HEK293 (cell line): ENCODE results near the gene CORO2B.

ENCODE experiments used
- CTCF ChIA-PET: fragments of 350-600 bp; formaldehyde crosslinking; extraction: SDS; loops from one replicate; lab custom pipeline; 2021; ENCODE audit warnings: antibody characterized with exemption; lab: Yijun Ruan, JAX
- POLR2A ChIA-PET: fragments of 300-600 bp; formaldehyde crosslinking; extraction: SDS; loops from one replicate; lab custom pipeline; 2020; ENCODE audit warnings: antibody characterized with exemption, inconsistent platforms; lab: Yijun Ruan, JAX
- H3K27ac ChIP-seq: fragments of 200-500 bp; sonication (Bioruptor generic); 2 replicates; pipeline ENCODE4 v1.5.1; 2014; ENCODE audit warnings: low read depth, low read length, control low read depth, inconsistent platforms; ENCODE audit errors: extremely low read depth
- H3K36me3 ChIP-seq, 2 experiments: fragments of 200-500 bp in 1 of 2; sonication (Bioruptor generic) in 1 of 2; 1 replicate in 1 of 2; 2 replicates in 1 of 2; pipeline ENCODE4 v1.5.1; 2014 to 2017; ENCODE audit warnings: inconsistent platforms in 2 of 2, low read length in 2 of 2; ENCODE audit not compliant: control insufficient read depth in 2 of 2, insufficient read depth in 1 of 2
- H3K4me1 ChIP-seq: fragments of 200-500 bp; sonication (Bioruptor generic); 2 replicates; pipeline ENCODE4 v1.5.1; 2014; ENCODE audit warnings: mild to moderate bottlenecking, low read length, inconsistent platforms; ENCODE audit not compliant: control insufficient read depth, insufficient read depth
- H3K4me3 ChIP-seq: 2 replicates; pipeline ENCODE4 v1.5.1; 2011; ENCODE audit warnings: low read depth, mild to moderate bottlenecking, control low read depth, low read length, moderate library complexity
- H3K9me3 ChIP-seq: fragments of 200-500 bp; sonication (Bioruptor generic); 2 replicates; pipeline ENCODE4 v1.5.1; 2014; ENCODE audit warnings: low read depth, low read length, inconsistent platforms; ENCODE audit not compliant: control insufficient read depth, insufficient read depth
- EGR2 ChIP-seq: fragments of 450-650 bp; formaldehyde crosslinking; IDR thresholded peaks from 2 replicates; pipeline ENCODE4 v1.5.1; 2016; ENCODE audit warnings: low read depth, missing biosample characterization, missing genetic modification characterization
- HIC1 ChIP-seq: fragments of 450-650 bp; formaldehyde crosslinking; IDR thresholded peaks from 2 replicates; pipeline ENCODE4 v1.5.1; 2016; ENCODE audit warnings: missing biosample characterization, missing genetic modification characterization
- KLF1 ChIP-seq: fragments of 450-650 bp; formaldehyde crosslinking; IDR thresholded peaks from 2 replicates; pipeline ENCODE4 v1.5.1; 2016; ENCODE audit warnings: missing biosample characterization, missing genetic modification characterization
- PRDM10 ChIP-seq: fragments of 450-650 bp; formaldehyde crosslinking; IDR thresholded peaks from 2 replicates; pipeline ENCODE4 v1.5.1; 2016; ENCODE audit warnings: missing biosample characterization, missing genetic modification characterization
- ZNF10 ChIP-seq: fragments of 450-650 bp; formaldehyde crosslinking; IDR thresholded peaks from 2 replicates; pipeline ENCODE4 v1.5.1; 2017; ENCODE audit warnings: missing biosample characterization, missing genetic modification characterization
- ZNF146 ChIP-seq: fragments of 450-650 bp; formaldehyde crosslinking; IDR thresholded peaks from 2 replicates; pipeline ENCODE4 v1.5.1; 2016; ENCODE audit warnings: missing biosample characterization, missing genetic modification characterization
- ZNF202 ChIP-seq: fragments of 450-650 bp; formaldehyde crosslinking; IDR thresholded peaks from 2 replicates; pipeline ENCODE4 v1.5.1; 2016; ENCODE audit warnings: missing biosample characterization, missing genetic modification characterization, borderline replicate concordance
- ZNF221 ChIP-seq: fragments of 450-650 bp; formaldehyde crosslinking; IDR thresholded peaks from 2 replicates; pipeline ENCODE4 v1.5.1; 2017; ENCODE audit warnings: missing biosample characterization, missing genetic modification characterization, borderline replicate concordance
- ZNF239 ChIP-seq: fragments of 450-650 bp; formaldehyde crosslinking; IDR thresholded peaks from 2 replicates; pipeline ENCODE4 v1.5.1; 2016; ENCODE audit warnings: missing biosample characterization, missing genetic modification characterization
- ZNF274 ChIP-seq, 2 experiments: fragments of 200-500 bp in 1 of 2; fragments of 450-650 bp in 1 of 2; sonication (Bioruptor generic) in 1 of 2; formaldehyde crosslinking in 1 of 2; IDR thresholded peaks; 2 replicates each; pipeline versions ENCODE4 v1.5.1 to v1.6.1; 2014 to 2016; ENCODE audit warnings: borderline replicate concordance in 1 of 2, inconsistent platforms in 1 of 2, low read length in 1 of 2, missing biosample characterization in 1 of 2, missing genetic modification characterization in 1 of 2
- ZNF280C ChIP-seq: fragments of 450-650 bp; formaldehyde crosslinking; IDR thresholded peaks from 2 replicates; pipeline ENCODE4 v1.5.1; 2016; ENCODE audit warnings: missing biosample characterization, missing genetic modification characterization
- ZNF529 ChIP-seq: fragments of 450-650 bp; formaldehyde crosslinking; IDR thresholded peaks from 2 replicates; pipeline ENCODE4 v1.5.1; 2017; ENCODE audit warnings: missing genetic modification characterization, missing biosample characterization; ENCODE audit not compliant: insufficient replicate concordance
- ZNF664 ChIP-seq: fragments of 450-650 bp; formaldehyde crosslinking; IDR thresholded peaks from 2 replicates; pipeline ENCODE4 v1.5.1; 2016; ENCODE audit warnings: missing biosample characterization, missing genetic modification characterization

Gene CORO2B

GRCh38 chr15:68542771-68543164, 36.0 kb upstream of the CORO2B start:
- Histone ChIP-seq H3K4me3 (no peak overlapping the region), H3K27ac (no peak overlapping the region), H3K36me3 (no peaks in the 10 kb centered on the region), H3K9me3 (no peaks in the 10 kb centered on the region), H3K4me1 (no peaks in the 10 kb centered on the region)
- CTCF ChIA-PET, result interaction anchor here (1.0 to 2.2 kb wide), 5 partner anchors 8 to 133 kb away, joined by 3 to 15 read pairs (median 4); no protein-coding TSS in a partner anchor
- TF ChIP-seq ZNF221 (tag by site-specific recombination) (no peak), ZNF280C (tag by site-specific recombination) (no peak), EGR2 (tag by site-specific recombination) (no peak), ZNF239 (no peak), ZNF529 (tag by site-specific recombination) (no peak), HIC1 (no peak), PRDM10 (tag by site-specific recombination) (no peak), ZNF274 (IDR thresholded peaks at IDR 0.05; ENCODE audit: low read length) (no peak), ZNF274 (tag by site-specific recombination; IDR thresholded peaks at IDR 0.05; ENCODE audit: borderline replicate concordance) (no peak), KLF1 (no peak), ZNF202 (tag by site-specific recombination) (no peak)
- POLR2A ChIA-PET, result no interaction called here

- no peak overlapping the region for H3K4me3 ChIP-seq
- no peak overlapping the region for H3K27ac ChIP-seq
- H3K4me1 ChIP-seq, result no peaks in the 10 kb centered on the region
- no peaks in the 10 kb centered on the region for H3K36me3 ChIP-seq
- H3K9me3 ChIP-seq, result no peaks in the 10 kb centered on the region
- TF ChIP-seq ZNF10 (tag by site-specific recombination) (no peak), ZNF664 (tag by site-specific recombination) (no peak), ZNF146 (no peak)
- TF ChIP-seq, all 188 proteins: peak for 0
- CTCF ChIA-PET, result interaction anchor here (1.0 to 1.6 kb wide), 3 partner anchors 9 to 130 kb away, joined by 3 to 5 read pairs (median 4); no protein-coding TSS in a partner anchor
- POLR2A ChIA-PET, result no interaction called here
Measured at GRCh38 chr15:68543165-68544008, 35.4 kb upstream of the CORO2B start.
